Measurements from ENCODE around the gene RAB3C.
"Not testable (repeated sequence)": the region's sequence is repeated elsewhere in the genome, so short reads cannot be mapped to it uniquely, and the experiment has no call there.

RAB3C gene, protein sequence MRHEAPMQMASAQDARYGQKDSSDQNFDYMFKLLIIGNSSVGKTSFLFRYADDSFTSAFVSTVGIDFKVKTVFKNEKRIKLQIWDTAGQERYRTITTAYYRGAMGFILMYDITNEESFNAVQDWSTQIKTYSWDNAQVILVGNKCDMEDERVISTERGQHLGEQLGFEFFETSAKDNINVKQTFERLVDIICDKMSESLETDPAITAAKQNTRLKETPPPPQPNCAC

DNA sequence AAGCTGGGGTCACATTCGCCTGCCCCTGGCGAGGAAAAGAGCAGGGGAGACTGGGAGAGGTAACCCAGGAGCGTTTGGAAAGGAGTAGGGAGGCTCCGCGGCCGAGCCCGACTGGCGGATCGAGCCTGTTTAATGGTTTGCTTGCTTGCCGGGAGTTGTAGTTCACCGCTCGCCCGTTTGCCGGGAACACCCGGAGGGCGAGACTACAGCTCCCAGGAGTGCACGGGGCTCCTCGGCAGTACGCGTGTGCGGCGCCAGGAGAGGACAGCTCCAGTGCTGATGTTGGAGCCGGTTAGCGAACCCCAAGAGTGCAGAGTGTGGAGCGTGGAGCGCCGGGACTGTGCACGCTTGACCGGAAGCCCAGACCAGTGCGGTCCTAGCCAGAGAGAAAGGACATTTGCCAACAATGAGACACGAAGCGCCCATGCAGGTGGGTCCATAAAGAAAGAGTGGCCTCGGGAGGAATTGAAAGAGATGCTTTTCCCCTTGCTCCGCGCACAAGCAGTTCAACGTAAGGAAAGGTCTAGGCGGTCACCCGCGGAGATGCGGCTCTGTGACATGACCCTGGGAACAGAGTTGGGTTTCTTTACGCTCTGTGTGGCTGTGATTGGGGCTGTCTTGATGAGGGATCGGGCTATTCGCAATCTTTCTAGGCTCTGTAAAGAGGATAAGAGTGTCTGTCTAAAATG lies at the start of gene RAB3C:
RAB3C (plus strand) TSS at position 273 of the 689 bp plus-strand sequence; CDS start at position 407, 134 bp downstream.
- H3K27ac ChIP-seq: no peak within 1 kb of the TSS
- peak within 1 kb of the TSS; percentile 68 for H3K4me3 ChIP-seq
- TF ChIP-seq, protein P1, sequence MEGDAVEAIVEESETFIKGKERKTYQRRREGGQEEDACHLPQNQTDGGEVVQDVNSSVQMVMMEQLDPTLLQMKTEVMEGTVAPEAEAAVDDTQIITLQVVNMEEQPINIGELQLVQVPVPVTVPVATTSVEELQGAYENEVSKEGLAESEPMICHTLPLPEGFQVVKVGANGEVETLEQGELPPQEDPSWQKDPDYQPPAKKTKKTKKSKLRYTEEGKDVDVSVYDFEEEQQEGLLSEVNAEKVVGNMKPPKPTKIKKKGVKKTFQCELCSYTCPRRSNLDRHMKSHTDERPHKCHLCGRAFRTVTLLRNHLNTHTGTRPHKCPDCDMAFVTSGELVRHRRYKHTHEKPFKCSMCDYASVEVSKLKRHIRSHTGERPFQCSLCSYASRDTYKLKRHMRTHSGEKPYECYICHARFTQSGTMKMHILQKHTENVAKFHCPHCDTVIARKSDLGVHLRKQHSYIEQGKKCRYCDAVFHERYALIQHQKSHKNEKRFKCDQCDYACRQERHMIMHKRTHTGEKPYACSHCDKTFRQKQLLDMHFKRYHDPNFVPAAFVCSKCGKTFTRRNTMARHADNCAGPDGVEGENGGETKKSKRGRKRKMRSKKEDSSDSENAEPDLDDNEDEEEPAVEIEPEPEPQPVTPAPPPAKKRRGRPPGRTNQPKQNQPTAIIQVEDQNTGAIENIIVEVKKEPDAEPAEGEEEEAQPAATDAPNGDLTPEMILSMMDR (IDR thresholded peaks at IDR 0.05): no peak
- peak; percentile 81 for DNase-seq (ENCODE audit: low spot score)

DNA sequence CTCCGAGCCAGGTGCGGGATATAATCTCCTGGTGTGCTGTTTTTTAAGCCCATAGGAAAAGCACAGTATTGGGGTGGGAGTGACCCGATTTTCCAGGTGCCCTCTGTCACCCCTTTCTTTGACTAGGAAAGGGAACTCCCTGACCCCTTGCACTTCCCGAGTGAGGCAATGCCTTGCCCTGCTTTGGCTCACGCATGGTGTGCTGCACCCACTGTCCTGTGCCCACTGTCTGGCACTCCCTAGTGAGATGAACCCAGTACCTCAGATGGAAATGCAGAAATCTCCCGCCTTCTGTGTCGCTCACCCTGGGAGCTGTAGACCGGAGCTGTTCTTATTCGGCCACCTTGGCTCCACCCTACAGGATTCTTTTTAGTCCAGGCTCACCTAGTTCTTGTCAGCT lies 40.9 kb upstream of the RAB3C start:
- not testable (repeated sequence) for H3K4me3 ChIP-seq; DNase-seq (ENCODE audit: low spot score); H3K27ac ChIP-seq

DNA sequence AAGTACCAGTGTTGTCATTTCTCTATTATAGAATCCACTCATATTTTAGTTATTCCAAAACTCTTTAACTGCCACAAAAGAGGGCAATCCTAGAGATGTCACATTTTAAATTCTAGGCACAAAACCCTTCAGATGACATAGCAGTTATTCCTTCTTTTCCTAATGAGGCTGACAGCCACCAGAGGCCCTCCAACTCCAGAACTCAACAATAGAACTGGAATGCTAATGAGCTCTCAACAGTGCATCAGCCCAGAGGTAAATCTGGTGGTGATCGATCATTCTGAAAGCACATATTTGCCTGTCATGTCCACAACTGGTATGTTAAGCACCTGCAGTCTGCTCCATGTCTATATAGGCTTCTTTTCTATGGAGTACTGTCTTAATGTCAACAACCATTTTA lies 40.2 kb upstream of the RAB3C start:
- TF ChIP-seq, protein P1 (IDR thresholded peaks at IDR 0.05): no peak
- no peak for DNase-seq (ENCODE audit: low spot score)
- Histone ChIP-seq H3K27ac (no peak overlapping the region), H3K4me3 (no peak overlapping the region)

DNA sequence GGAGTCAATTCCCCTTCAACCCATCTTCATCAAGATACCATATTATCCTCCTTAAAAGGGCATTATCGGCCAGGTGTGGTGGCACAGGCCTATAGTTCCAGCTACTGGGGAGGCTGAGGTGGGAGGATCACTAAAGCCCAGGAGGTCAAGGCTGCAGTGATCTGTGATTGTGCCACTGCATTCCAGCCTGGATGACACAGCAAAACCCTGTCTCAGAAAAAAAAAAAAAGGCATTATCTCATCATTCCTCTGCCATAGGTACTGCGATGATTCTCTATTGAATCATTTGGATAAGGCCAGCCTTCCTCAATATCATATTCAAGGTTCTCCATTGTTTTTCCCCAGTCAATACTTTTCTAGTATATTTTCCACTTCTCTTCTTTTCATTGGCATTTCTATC lies 39.2 kb upstream of the RAB3C start:
- TF ChIP-seq, protein P1 (IDR thresholded peaks at IDR 0.05): no peak
- H3K27ac ChIP-seq: no peak overlapping the region
- no peak for DNase-seq (ENCODE audit: low spot score)
- no peak overlapping the region for H3K4me3 ChIP-seq

DNA sequence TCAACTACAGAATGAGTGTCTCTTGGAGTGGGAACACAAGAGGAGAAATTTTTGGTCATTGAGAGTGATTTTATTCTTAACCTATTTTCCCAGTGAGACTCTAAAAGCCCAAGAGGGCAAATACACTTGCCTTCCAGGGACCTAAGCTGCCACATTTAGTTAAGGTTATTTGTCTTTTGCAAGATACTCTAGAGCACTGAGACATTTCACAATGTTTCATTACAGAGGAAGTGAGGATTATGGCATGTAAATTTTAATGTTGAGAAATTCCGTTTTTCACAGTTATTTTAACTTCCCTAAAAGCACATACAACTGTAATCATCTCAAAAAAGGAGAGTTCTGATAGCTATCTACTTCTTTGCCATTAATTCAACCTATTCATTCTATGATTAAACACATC lies 38.7 kb upstream of the RAB3C start:
- H3K4me3 ChIP-seq: no peak overlapping the region
- DNase-seq (ENCODE audit: low spot score): no peak
- H3K27ac ChIP-seq: no peak overlapping the region
- TF ChIP-seq, protein P1 (IDR thresholded peaks at IDR 0.05): no peak

DNA sequence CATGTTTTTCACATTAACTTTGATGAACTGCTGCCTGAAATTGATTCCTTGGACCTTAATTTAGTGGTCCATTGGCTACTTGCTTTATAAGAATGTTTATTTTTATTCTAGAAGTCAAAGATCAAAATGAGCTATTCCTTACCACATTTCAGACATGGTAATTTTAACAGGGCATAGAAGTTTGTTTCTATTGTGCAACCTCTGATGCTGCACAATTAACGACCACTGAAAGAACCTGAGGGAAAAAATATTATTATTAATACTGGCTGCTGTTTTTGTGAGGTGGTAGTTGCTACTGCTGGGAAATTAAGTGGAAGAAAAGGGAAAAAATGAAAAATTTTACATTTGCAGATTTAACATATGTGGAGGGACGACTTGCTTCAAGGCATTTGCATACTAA lies 37.9 kb upstream of the RAB3C start:
- no peak overlapping the region for H3K27ac ChIP-seq
- H3K4me3 ChIP-seq: no peak overlapping the region
- TF ChIP-seq, protein P1 (IDR thresholded peaks at IDR 0.05): no peak
- DNase-seq (ENCODE audit: low spot score): no peak

DNA sequence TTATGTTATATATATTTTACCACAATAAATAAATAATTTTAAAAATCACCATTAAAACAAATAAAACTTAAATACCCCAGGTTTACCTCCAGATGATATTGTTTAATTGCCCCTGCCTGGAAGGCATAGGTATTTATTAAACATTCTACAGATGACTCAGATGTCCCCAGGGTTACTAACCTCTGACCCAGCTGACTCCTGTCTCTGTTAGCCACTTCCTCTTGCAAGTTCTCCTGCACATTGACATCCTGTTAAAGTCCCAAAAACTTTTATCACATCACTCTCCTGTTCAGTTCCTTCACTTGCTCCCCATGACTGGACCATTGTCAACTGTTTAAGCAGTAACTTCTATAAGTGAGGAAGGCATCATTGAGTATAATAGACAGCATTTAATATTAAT lies 37.0 kb upstream of the RAB3C start:
- Histone ChIP-seq H3K4me3 (no peak overlapping the region), H3K27ac (no peak overlapping the region)
- DNase-seq (ENCODE audit: low spot score): no peak
- TF ChIP-seq, protein P1 (IDR thresholded peaks at IDR 0.05): no peak

All from coronary artery (tissue), 2 donors.